Karpas-422 (cell line): ENCODE data around the gene KBTBD13. TPM values are rescaled to one million over a fixed set of nuclear protein-coding genes. Genes with fewer than 3 reads are reported as not detected.
"Not testable (repeated sequence)": the region's sequence is repeated elsewhere in the genome, so short reads cannot be mapped to it uniquely, and the experiment has no call there.

Experiments
- DNase-seq: peaks from one replicate; pipeline ENCODE4 v3.0.0-alpha.2; 2015
- H2AFZ ChIP-seq: fragments of 200-600 bp; sonication (generic); 2 replicates; pipeline ENCODE4 v1.6.1; 2014; ENCODE audit warnings: antibody characterized with exemption, low read length, mixed read lengths
- H3K27ac ChIP-seq: fragments of 200-600 bp; sonication (generic); 2 replicates; pipeline ENCODE4 v1.5.1; 2014; ENCODE audit warnings: mild to moderate bottlenecking, low read length, moderate library complexity
- H3K27me3 ChIP-seq: fragments of 200-600 bp; sonication (generic); 2 replicates; pipeline ENCODE4 v1.6.1; 2014; ENCODE audit warnings: low read length, mixed read lengths
- H3K36me3 ChIP-seq: fragments of 200-600 bp; sonication (generic); 2 replicates; pipeline ENCODE4 v1.6.1; 2014; ENCODE audit warnings: low read length, mixed read lengths; ENCODE audit not compliant: insufficient read depth
- H3K4me1 ChIP-seq: fragments of 200-600 bp; sonication (generic); 2 replicates; pipeline ENCODE4 v1.6.1; 2014; ENCODE audit warnings: mild to moderate bottlenecking, low read length, mixed read lengths
- H3K4me2 ChIP-seq: fragments of 200-600 bp; sonication (generic); 2 replicates; pipeline ENCODE4 v1.6.1; 2014; ENCODE audit warnings: low read length, low read depth, mild to moderate bottlenecking; ENCODE audit not compliant: poor library complexity, severe bottlenecking
- H3K4me3 ChIP-seq: fragments of 200-600 bp; sonication (generic); 2 replicates; pipeline ENCODE4 v1.5.1; 2014; ENCODE audit warnings: mild to moderate bottlenecking, antibody characterized with exemption, low read length, mixed read lengths
- H3K79me2 ChIP-seq: fragments of 200-600 bp; sonication (generic); 2 replicates; pipeline ENCODE4 v1.6.1; 2014; ENCODE audit warnings: mild to moderate bottlenecking, low read length, mixed read lengths
- H3K9ac ChIP-seq: fragments of 200-600 bp; sonication (generic); 2 replicates; pipeline ENCODE4 v1.6.0; 2014; ENCODE audit warnings: low read length
- H3K9me2 ChIP-seq: fragments of 200-600 bp; sonication (generic), shearing (Covaris generic); replicated peaks from 2 replicates; pipeline ENCODE4 v1.6.0; 2014; ENCODE audit warnings: mild to moderate bottlenecking, low read length, moderate library complexity; ENCODE audit not compliant: insufficient read depth
- H3K9me3 ChIP-seq: fragments of 300-700, 200-600 bp; sonication (generic); 2 replicates; pipeline ENCODE4 v1.6.1; 2014; ENCODE audit warnings: low read length, mixed read lengths
- H4K20me1 ChIP-seq: fragments of 200-600 bp; sonication (generic); 2 replicates; pipeline ENCODE4 v1.6.1; 2014; ENCODE audit warnings: mild to moderate bottlenecking, antibody characterized with exemption, low read length, low read depth; ENCODE audit not compliant: insufficient read depth
- total RNA-seq: library from RNA; depleted of rRNA; stranded (reverse); fragments of >200 nt; shearing (Covaris generic); gene quantifications from 2 replicates; pipeline ENCODE4 v1.2.3, GENCODE V29; 2014; ENCODE audit warnings: low replicate concordance

Gene KBTBD13
- total RNA-seq, 1 experiment from 2014 or later: not detected

GRCh38 chr15:65092911-65093792 is 16.6 kb downstream of the KBTBD13 start:
- Histone ChIP-seq H4K20me1 (no peaks in the 10 kb centered on the region), H3K4me1 (no peaks in the 10 kb centered on the region), H3K27ac (no peak overlapping the region), H3K9me2 (no peaks in the 10 kb centered on the region), H3K27me3 (no peaks in the 10 kb centered on the region), H2AFZ (no peak overlapping the region), H3K79me2 (no peaks in the 10 kb centered on the region), H3K36me3 (no peaks in the 10 kb centered on the region), H3K9me3 (no peaks in the 10 kb centered on the region), H3K4me3 (no peak overlapping the region), H3K4me2 (no peak overlapping the region), H3K9ac (no peak overlapping the region)
- DNase-seq: no peak

GRCh38 chr15:65093793-65094170 is 17.2 kb downstream of the KBTBD13 start:
- H3K27me3 ChIP-seq: not testable (repeated sequence)

GRCh38 chr15:65094294-65094995 is 17.9 kb downstream of the KBTBD13 start:
- no peaks in the 10 kb centered on the region for H4K20me1 ChIP-seq
- peaks cover 1% of the 10 kb centered on the region for H3K36me3 ChIP-seq
- no peak overlapping the region for H3K9ac ChIP-seq
- H3K27ac ChIP-seq: no peak overlapping the region
- no peaks in the 10 kb centered on the region for H3K9me2 ChIP-seq
- no peaks in the 10 kb centered on the region for H3K27me3 ChIP-seq
- H3K9me3 ChIP-seq: no peaks in the 10 kb centered on the region
- no peak overlapping the region for H2AFZ ChIP-seq
- no peaks in the 10 kb centered on the region for H3K4me1 ChIP-seq
- no peaks in the 10 kb centered on the region for H3K79me2 ChIP-seq
- no peak overlapping the region for H3K4me3 ChIP-seq
- no peak overlapping the region for H3K4me2 ChIP-seq
- no peak for DNase-seq

More at GRCh38 chr15:65093793-65094170, 17.2 kb downstream of the KBTBD13 start:
- H4K20me1 ChIP-seq, H3K27ac ChIP-seq, H3K4me2 ChIP-seq, H3K36me3 ChIP-seq, H3K4me3 ChIP-seq, H3K79me2 ChIP-seq, H3K9ac ChIP-seq, H2AFZ ChIP-seq, H3K9me2 ChIP-seq, DNase-seq, H3K4me1 ChIP-seq, H3K9me3 ChIP-seq: not testable (repeated sequence)

- no peak for DNase-seq
- no peak overlapping the region for H2AFZ ChIP-seq
- no peak overlapping the region for H3K9ac ChIP-seq
- no peaks in the 10 kb centered on the region for H3K9me2 ChIP-seq
- H3K79me2 ChIP-seq: no peaks in the 10 kb centered on the region
- H3K4me2 ChIP-seq: no peak overlapping the region
- H3K4me1 ChIP-seq: no peaks in the 10 kb centered on the region
- H3K27ac ChIP-seq: no peak overlapping the region
- H3K9me3 ChIP-seq: no peaks in the 10 kb centered on the region
- H3K27me3 ChIP-seq: no peaks in the 10 kb centered on the region
- no peaks in the 10 kb centered on the region for H4K20me1 ChIP-seq
- H3K36me3 ChIP-seq: peaks cover 3% of the 10 kb centered on the region
- no peak overlapping the region for H3K4me3 ChIP-seq
Observed at GRCh38 chr15:65095011-65095746, 18.6 kb downstream of the KBTBD13 start.

GRCh38 chr15:65095747-65096104 is 19.2 kb downstream of the KBTBD13 start:
- H3K9me2 ChIP-seq: no peaks in the 10 kb centered on the region
- H3K79me2 ChIP-seq: no peaks in the 10 kb centered on the region
- H3K9ac ChIP-seq: no peak overlapping the region
- no peak overlapping the region for H3K4me3 ChIP-seq
- H4K20me1 ChIP-seq: no peaks in the 10 kb centered on the region
- peaks cover 4% of the 10 kb centered on the region for H3K36me3 ChIP-seq
- no peaks in the 10 kb centered on the region for H3K4me1 ChIP-seq
- H3K4me2 ChIP-seq: no peak overlapping the region
- no peaks in the 10 kb centered on the region for H3K9me3 ChIP-seq
- H3K27me3 ChIP-seq: no peaks in the 10 kb centered on the region
- no peak for DNase-seq
- H3K27ac ChIP-seq: no peak overlapping the region
- H2AFZ ChIP-seq: no peak overlapping the region

- H3K4me3 ChIP-seq: no peak overlapping the region
- H3K9me3 ChIP-seq: no peaks in the 10 kb centered on the region
- H3K4me2 ChIP-seq: no peak overlapping the region
- DNase-seq: no peak
- no peaks in the 10 kb centered on the region for H3K79me2 ChIP-seq
- no peaks in the 10 kb centered on the region for H3K9me2 ChIP-seq
- H4K20me1 ChIP-seq: no peaks in the 10 kb centered on the region
- H2AFZ ChIP-seq: no peak overlapping the region
- H3K4me1 ChIP-seq: no peaks in the 10 kb centered on the region
- H3K27me3 ChIP-seq: no peaks in the 10 kb centered on the region
- no peak overlapping the region for H3K27ac ChIP-seq
- H3K36me3 ChIP-seq: peaks cover 11% of the 10 kb centered on the region
- no peak overlapping the region for H3K9ac ChIP-seq
Observed at GRCh38 chr15:65096481-65097385, 20.2 kb downstream of the KBTBD13 start.

GRCh38 chr15:65097651-65098263 is 21.2 kb downstream of the KBTBD13 start:
- Histone ChIP-seq H2AFZ (no peak overlapping the region), H3K4me3 (no peak overlapping the region), H3K9me3 (no peaks in the 10 kb centered on the region), H3K9ac (no peak overlapping the region), H3K4me2 (no peak overlapping the region), H4K20me1 (no peaks in the 10 kb centered on the region), H3K36me3 (peaks cover 11% of the 10 kb centered on the region), H3K4me1 (no peaks in the 10 kb centered on the region), H3K9me2 (no peaks in the 10 kb centered on the region), H3K27ac (no peak overlapping the region), H3K27me3 (no peaks in the 10 kb centered on the region), H3K79me2 (no peaks in the 10 kb centered on the region)
- DNase-seq: no peak
